Neural cell (in vitro differentiated cells): ENCODE results near the gene TMTC1. TPM values are rescaled to one million over a fixed set of nuclear protein-coding genes. Genes with fewer than 3 reads are reported as not detected.

Experiments used
- H2AFZ ChIP-seq: fragments of 200-600, 300-800 bp; sonication (generic), shearing (Covaris generic); 2 replicates; pipeline ENCODE4 v1.6.0; 2014; ENCODE audit warnings: low read depth, mild to moderate bottlenecking, antibody characterized with exemption, low read length, moderate library complexity
- H3F3A ChIP-seq: fragments of 200-600 bp; shearing (Covaris generic); 2 replicates; pipeline ENCODE4 v1.6.1; 2016; ENCODE audit warnings: mild to moderate bottlenecking, moderate library complexity, mixed read lengths, antibody characterized with exemption, low read length; ENCODE audit not compliant: insufficient read depth, poor library complexity, severe bottlenecking
- H3K27ac ChIP-seq: fragments of 200-600, 300-800 bp; sonication (generic), shearing (Covaris generic); 2 replicates; pipeline ENCODE4 v1.5.1; 2014; ENCODE audit warnings: mild to moderate bottlenecking, low read length, moderate library complexity
- H3K27me3 ChIP-seq: fragments of 300-800, 200-600 bp; sonication (generic), shearing (Covaris generic); 2 replicates; pipeline ENCODE4 v1.6.0; 2014; ENCODE audit warnings: mild to moderate bottlenecking, low read depth, low read length, moderate library complexity; ENCODE audit not compliant: insufficient read depth
- H3K36me3 ChIP-seq: fragments of 300-800, 200-600 bp; sonication (generic), shearing (Covaris generic); 2 replicates; pipeline ENCODE4 v1.5.1; 2014; ENCODE audit warnings: mild to moderate bottlenecking, antibody characterized with exemption, low read length, moderate library complexity; ENCODE audit not compliant: insufficient read depth
- H3K4me2 ChIP-seq: fragments of 300-800, 200-600 bp; sonication (generic), shearing (Covaris generic); 2 replicates; pipeline ENCODE4 v1.6.0; 2014; ENCODE audit warnings: mild to moderate bottlenecking, low read length
- H3K4me3 ChIP-seq: fragments of 300-800, 200-600 bp; sonication (generic), shearing (Covaris generic); 2 replicates; pipeline ENCODE4 v1.5.1; 2014; ENCODE audit warnings: mild to moderate bottlenecking, low read length, moderate library complexity
- H3K79me2 ChIP-seq: fragments of 200-600 bp; shearing (Covaris generic); replicated peaks from 2 replicates; pipeline ENCODE4 v1.6.0; 2014; ENCODE audit warnings: mild to moderate bottlenecking, low read length, moderate library complexity; ENCODE audit not compliant: insufficient read depth
- H3K9ac ChIP-seq: fragments of 300-800, 200-600 bp; sonication (generic), shearing (Covaris generic); 2 replicates; pipeline ENCODE4 v1.6.1; 2016; ENCODE audit warnings: mild to moderate bottlenecking, low read length, mixed read lengths
- H3K9me2 ChIP-seq: fragments of 200-600 bp; shearing (Covaris generic); 2 replicates; pipeline ENCODE4 v1.6.1; 2016; ENCODE audit warnings: mild to moderate bottlenecking, low read length, mixed read lengths; ENCODE audit not compliant: insufficient read depth
- H3K9me3 ChIP-seq: fragments of 200-600, 300-800 bp; sonication (generic), shearing (Covaris generic); 2 replicates; pipeline ENCODE4 v1.6.1; 2016; ENCODE audit warnings: mild to moderate bottlenecking, mixed run types, low read length, moderate library complexity, mixed read lengths
- H4K20me1 ChIP-seq: fragments of 200-600 bp; shearing (Covaris generic); 2 replicates; pipeline ENCODE4 v1.6.1; 2016; ENCODE audit warnings: mild to moderate bottlenecking, mixed run types; ENCODE audit not compliant: insufficient read depth
- CTCF ChIP-seq: fragments of 450-650 bp; IDR thresholded peaks from 2 replicates; pipeline ENCODE4 v1.5.1; 2014; ENCODE audit warnings: antibody characterized with exemption, mild to moderate bottlenecking, moderate library complexity; ENCODE audit not compliant: poor library complexity, severe bottlenecking
- EP300 ChIP-seq: fragments of 450-650 bp; conservative IDR thresholded peaks from 2 replicates; pipeline ENCODE4 v1.6.1; 2014; ENCODE audit warnings: antibody characterized with exemption, mild to moderate bottlenecking, moderate library complexity; ENCODE audit not compliant: poor library complexity, severe bottlenecking
- EZH2 ChIP-seq: fragments of 200-600, 300-800 bp; shearing (Covaris generic), sonication (generic); IDR thresholded peaks from 2 replicates; pipeline ENCODE4 v1.6.1; 2014; ENCODE audit warnings: antibody characterized with exemption, low read length, borderline replicate concordance, mild to moderate bottlenecking; ENCODE audit not compliant: insufficient read depth, poor library complexity, severe bottlenecking
- MXI1 ChIP-seq: fragments of 450-650 bp; conservative IDR thresholded peaks from 2 replicates; pipeline ENCODE4 v1.6.1; 2014; ENCODE audit warnings: antibody characterized with exemption, mild to moderate bottlenecking; ENCODE audit not compliant: poor library complexity, severe bottlenecking
- POLR2AphosphoS5 ChIP-seq: IDR thresholded peaks from 2 replicates; pipeline ENCODE4 v1.6.1; 2012
- RAD21 ChIP-seq: fragments of 450-650 bp; conservative IDR thresholded peaks from 2 replicates; pipeline ENCODE4 v1.6.1; 2014; ENCODE audit warnings: antibody characterized with exemption, mild to moderate bottlenecking, moderate library complexity
- SMC3 ChIP-seq: fragments of 450-650 bp; conservative IDR thresholded peaks from 2 replicates; pipeline ENCODE4 v1.6.1; 2014; ENCODE audit warnings: antibody characterized with exemption, mild to moderate bottlenecking, moderate library complexity; ENCODE audit not compliant: poor library complexity
- TAF1 ChIP-seq: IDR thresholded peaks from 2 replicates; pipeline ENCODE4 v1.6.1; 2012; ENCODE audit warnings: low read depth
- polyA plus RNA-seq: library from polyadenylated mRNA; depleted of rRNA; stranded (reverse); fragments of >200 nt; gene quantifications from 2 replicates; pipeline ENCODE4 v1.2.3, GENCODE V29; 2014
- TF ChIP-seq, protein P1 (sequence below): IDR thresholded peaks from 2 replicates; pipeline ENCODE4 v1.6.1; 2012; ENCODE audit warnings: borderline replicate concordance

The TMTC1 gene
- polyA plus RNA-seq, 1 donor from 2014 or later = 10.0 TPM

DNA sequence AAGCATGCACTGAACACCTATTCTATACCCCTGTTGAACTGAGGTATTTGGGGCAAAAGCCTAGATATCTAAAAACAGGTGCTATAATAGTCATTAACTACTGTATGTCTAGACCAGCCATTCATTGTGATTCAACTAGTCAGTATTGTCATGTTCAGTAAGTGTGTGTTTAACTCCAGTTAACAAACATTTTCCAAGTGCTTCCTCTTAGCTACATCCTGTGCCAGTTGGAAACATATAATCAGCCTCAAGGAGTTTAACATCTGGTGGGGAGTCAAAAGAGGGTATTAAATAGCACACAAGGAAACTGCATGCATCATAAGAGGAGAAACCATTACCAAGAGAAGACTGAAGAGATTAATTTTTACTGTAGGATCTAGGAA is 20.4 kb downstream of the TMTC1 start:
- no peaks in the 10 kb centered on the region for H3K79me2 ChIP-seq
- H3K27me3 ChIP-seq = no peaks in the 10 kb centered on the region
- no peaks in the 10 kb centered on the region for H3K9me3 ChIP-seq
- H3K9me2 ChIP-seq = no peaks in the 10 kb centered on the region
- no peak overlapping the region for H3K27ac ChIP-seq
- H3K9ac ChIP-seq = no peak overlapping the region
- H3K36me3 ChIP-seq = no peaks in the 10 kb centered on the region
- no peak overlapping the region for H2AFZ ChIP-seq
- H3K4me2 ChIP-seq = no peak overlapping the region
- H3F3A ChIP-seq = no peaks in the 10 kb centered on the region
- H3K4me3 ChIP-seq = no peak overlapping the region
- no peaks in the 10 kb centered on the region for H4K20me1 ChIP-seq
- TF ChIP-seq MXI1 (no peak), RAD21 (no peak)

DNA sequence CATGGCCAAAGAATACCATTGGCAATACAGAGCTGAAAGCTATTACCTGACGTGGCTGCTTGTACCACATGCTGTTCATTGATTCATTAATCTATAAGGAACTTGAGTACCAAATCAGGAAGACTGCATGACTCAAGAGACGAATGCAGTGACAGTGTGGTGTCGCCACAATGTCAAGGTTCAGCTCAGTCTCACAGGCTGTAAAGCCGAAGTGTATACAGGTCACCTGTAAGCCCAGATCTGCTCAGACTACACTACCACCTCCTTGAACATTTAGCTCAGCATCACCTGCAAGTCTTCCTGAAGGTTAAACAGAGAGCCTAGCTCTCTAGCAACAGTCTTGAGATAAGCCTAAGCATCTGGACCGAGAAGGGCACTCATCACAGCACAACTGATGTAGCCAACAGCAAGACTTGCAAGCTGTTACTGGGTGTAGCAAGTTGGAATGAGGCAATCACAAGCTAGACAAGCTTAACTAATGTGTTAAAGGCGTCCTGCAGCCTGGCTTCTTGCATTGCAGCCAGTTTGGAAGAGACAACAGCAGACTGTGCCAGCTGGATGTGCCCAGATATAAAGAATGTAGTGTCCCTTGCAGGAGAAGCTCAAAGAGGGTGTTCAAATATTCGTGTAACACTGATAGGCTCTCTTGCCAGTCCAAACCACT is 21.0 kb downstream of the TMTC1 start:
- TF ChIP-seq SMC3 (no peak), EZH2 (no peak), TAF1 (no peak), CTCF (no peak), MXI1 (no peak), EP300 (no peak), RAD21 (no peak), POLR2AphosphoS5 (no peak)
- TF ChIP-seq, protein P1, sequence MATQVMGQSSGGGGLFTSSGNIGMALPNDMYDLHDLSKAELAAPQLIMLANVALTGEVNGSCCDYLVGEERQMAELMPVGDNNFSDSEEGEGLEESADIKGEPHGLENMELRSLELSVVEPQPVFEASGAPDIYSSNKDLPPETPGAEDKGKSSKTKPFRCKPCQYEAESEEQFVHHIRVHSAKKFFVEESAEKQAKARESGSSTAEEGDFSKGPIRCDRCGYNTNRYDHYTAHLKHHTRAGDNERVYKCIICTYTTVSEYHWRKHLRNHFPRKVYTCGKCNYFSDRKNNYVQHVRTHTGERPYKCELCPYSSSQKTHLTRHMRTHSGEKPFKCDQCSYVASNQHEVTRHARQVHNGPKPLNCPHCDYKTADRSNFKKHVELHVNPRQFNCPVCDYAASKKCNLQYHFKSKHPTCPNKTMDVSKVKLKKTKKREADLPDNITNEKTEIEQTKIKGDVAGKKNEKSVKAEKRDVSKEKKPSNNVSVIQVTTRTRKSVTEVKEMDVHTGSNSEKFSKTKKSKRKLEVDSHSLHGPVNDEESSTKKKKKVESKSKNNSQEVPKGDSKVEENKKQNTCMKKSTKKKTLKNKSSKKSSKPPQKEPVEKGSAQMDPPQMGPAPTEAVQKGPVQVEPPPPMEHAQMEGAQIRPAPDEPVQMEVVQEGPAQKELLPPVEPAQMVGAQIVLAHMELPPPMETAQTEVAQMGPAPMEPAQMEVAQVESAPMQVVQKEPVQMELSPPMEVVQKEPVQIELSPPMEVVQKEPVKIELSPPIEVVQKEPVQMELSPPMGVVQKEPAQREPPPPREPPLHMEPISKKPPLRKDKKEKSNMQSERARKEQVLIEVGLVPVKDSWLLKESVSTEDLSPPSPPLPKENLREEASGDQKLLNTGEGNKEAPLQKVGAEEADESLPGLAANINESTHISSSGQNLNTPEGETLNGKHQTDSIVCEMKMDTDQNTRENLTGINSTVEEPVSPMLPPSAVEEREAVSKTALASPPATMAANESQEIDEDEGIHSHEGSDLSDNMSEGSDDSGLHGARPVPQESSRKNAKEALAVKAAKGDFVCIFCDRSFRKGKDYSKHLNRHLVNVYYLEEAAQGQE = no peak
- Histone ChIP-seq H3K36me3 (no peaks in the 10 kb centered on the region), H2AFZ (no peak overlapping the region), H4K20me1 (no peaks in the 10 kb centered on the region), H3K9ac (no peak overlapping the region), H3K79me2 (no peaks in the 10 kb centered on the region), H3F3A (no peaks in the 10 kb centered on the region), H3K27ac (peak overlapping the region; percentile 9), H3K9me2 (no peaks in the 10 kb centered on the region), H3K9me3 (no peaks in the 10 kb centered on the region), H3K4me2 (no peak overlapping the region), H3K4me3 (no peak overlapping the region), H3K27me3 (no peaks in the 10 kb centered on the region)
